H9 (cell line): Measurements from ENCODE around the gene MTURN. TPM values are rescaled to one million over a fixed set of nuclear protein-coding genes. Genes with fewer than 3 reads are reported as not detected.
A peak's percentile ranks its signal among the peaks of the same experiment; 100 is the strongest.

Experiments
- DNase-seq: peaks from one replicate; pipeline ENCODE4 v3.0.0-alpha.2; 2017
- H2AFZ ChIP-seq: one replicate; pipeline ENCODE4 v1.6.1; 2013; ENCODE audit warnings: mild to moderate bottlenecking, low read length, control low read depth, moderate library complexity
- H2AK5ac ChIP-seq: 2 replicates; pipeline ENCODE4 v1.6.1; 2013; ENCODE audit warnings: low read length, control low read depth, mixed read lengths; ENCODE audit not compliant: insufficient read length
- H2BK120ac ChIP-seq: one replicate; pipeline ENCODE4 v1.6.1; 2013; ENCODE audit warnings: low read depth, mild to moderate bottlenecking, low read length, control low read depth, inconsistent platforms; ENCODE audit not compliant: poor library complexity, severe bottlenecking
- H2BK12ac ChIP-seq: 2 replicates; pipeline ENCODE4 v1.6.1; 2013; ENCODE audit warnings: low read length, control low read depth, mixed read lengths, low read depth; ENCODE audit not compliant: insufficient read length
- H2BK15ac ChIP-seq: 2 replicates; pipeline ENCODE4 v1.6.1; 2013; ENCODE audit warnings: low read depth, low read length, control low read depth
- H2BK20ac ChIP-seq: one replicate; pipeline ENCODE4 v1.6.1; 2013; ENCODE audit warnings: low read depth, mild to moderate bottlenecking, low read length, control low read depth, inconsistent platforms; ENCODE audit not compliant: poor library complexity, severe bottlenecking
- H2BK5ac ChIP-seq: 2 replicates; pipeline ENCODE4 v1.6.1; 2013; ENCODE audit warnings: low read length, control low read depth, mixed read lengths; ENCODE audit not compliant: insufficient read length
- H3K14ac ChIP-seq: 2 replicates; pipeline ENCODE4 v1.6.1; 2013; ENCODE audit warnings: low read length, control low read depth; ENCODE audit not compliant: insufficient read depth
- H3K18ac ChIP-seq: 2 replicates; pipeline ENCODE4 v1.6.1; 2013; ENCODE audit warnings: low read depth, mild to moderate bottlenecking, mixed read lengths, low read length, control low read depth; ENCODE audit not compliant: insufficient read length
- H3K23ac ChIP-seq: 2 replicates; pipeline ENCODE4 v1.6.1; 2013; ENCODE audit warnings: low read length, control low read depth, mixed read lengths, low read depth; ENCODE audit not compliant: insufficient read length
- H3K23me2 ChIP-seq: 2 replicates; pipeline ENCODE4 v1.6.1; 2013; ENCODE audit warnings: low read depth, mild to moderate bottlenecking, mixed read lengths, low read length, control low read depth; ENCODE audit not compliant: insufficient read length, poor library complexity, severe bottlenecking
- H3K27ac ChIP-seq: 2 replicates; pipeline ENCODE4 v1.5.1; 2013; ENCODE audit warnings: low read length, control low read depth, mixed read lengths, low read depth; ENCODE audit not compliant: insufficient read length
- H3K27me3 ChIP-seq: 2 replicates; pipeline ENCODE4 v1.6.1; 2013; ENCODE audit warnings: low read length, control low read depth, inconsistent platforms; ENCODE audit not compliant: insufficient read depth
- H3K4ac ChIP-seq: 2 replicates; pipeline ENCODE4 v1.6.1; 2013; ENCODE audit warnings: low read depth, mild to moderate bottlenecking, control low read depth, inconsistent platforms, low read length, moderate library complexity
- H3K4me1 ChIP-seq: 2 replicates; pipeline ENCODE4 v1.6.1; 2013; ENCODE audit warnings: low read length, control low read depth, inconsistent platforms; ENCODE audit not compliant: insufficient read depth
- H3K4me2 ChIP-seq: 2 replicates; pipeline ENCODE4 v1.6.1; 2013; ENCODE audit warnings: low read length, control low read depth, mixed read lengths; ENCODE audit not compliant: insufficient read length, insufficient read depth
- H3K56ac ChIP-seq: 2 replicates; pipeline ENCODE4 v1.6.1; 2013; ENCODE audit warnings: low read depth, mild to moderate bottlenecking, mixed read lengths, low read length, control low read depth; ENCODE audit not compliant: insufficient read length
- H3K79me1 ChIP-seq: 2 replicates; pipeline ENCODE4 v1.6.1; 2013; ENCODE audit warnings: low read depth, mild to moderate bottlenecking, moderate library complexity, low read length, control low read depth, inconsistent platforms; ENCODE audit not compliant: insufficient read depth, poor library complexity, severe bottlenecking
- H3K79me2 ChIP-seq: 2 replicates; pipeline ENCODE4 v1.6.1; 2013; ENCODE audit warnings: low read length, control low read depth, inconsistent platforms; ENCODE audit not compliant: insufficient read depth
- H3K9ac ChIP-seq: 2 replicates; pipeline ENCODE4 v1.6.1; 2013; ENCODE audit warnings: low read length, control low read depth, mixed read lengths; ENCODE audit not compliant: insufficient read length; ENCODE audit errors: extremely low read depth
- H3K9me3 ChIP-seq: one replicate; pipeline ENCODE4 v1.6.1; 2013; ENCODE audit warnings: low read depth, low read length, inconsistent platforms; ENCODE audit not compliant: control insufficient read depth
- H3T11ph ChIP-seq: one replicate; pipeline ENCODE4 v1.6.1; 2013; ENCODE audit warnings: mild to moderate bottlenecking, low read length, control low read depth, inconsistent platforms
- H4K20me1 ChIP-seq: one replicate; pipeline ENCODE4 v1.6.1; 2013; ENCODE audit not compliant: control insufficient read depth, insufficient read length, insufficient read depth
- H4K5ac ChIP-seq: 2 replicates; pipeline ENCODE4 v1.6.1; 2013; ENCODE audit warnings: low read depth, mild to moderate bottlenecking, mixed read lengths, low read length, control low read depth; ENCODE audit not compliant: insufficient read length
- H4K8ac ChIP-seq: replicated peaks from 2 replicates; pipeline ENCODE4 v1.6.1; 2013; ENCODE audit warnings: low read length, control low read depth, mixed read lengths, low read depth; ENCODE audit not compliant: insufficient read length
- H4K91ac ChIP-seq: 2 replicates; pipeline ENCODE4 v1.6.1; 2013; ENCODE audit warnings: low read depth, mild to moderate bottlenecking, moderate library complexity, mixed read lengths, low read length, control low read depth; ENCODE audit not compliant: insufficient read length
- H3K27ac Mint-ChIP-seq, 3 experiments: 2 replicates in 2 of 3; 3 replicates in 1 of 3; pipeline ENCODE4 v1.8.0; 2020 to 2021; ENCODE audit warnings: mixed read lengths in 3 of 3, mild to moderate bottlenecking in 1 of 3, moderate library complexity in 1 of 3
- H3K27me3 Mint-ChIP-seq: 2 replicates; pipeline ENCODE4 v1.8.0; 2021; ENCODE audit warnings: low read depth, mild to moderate bottlenecking, moderate library complexity, mixed read lengths
- H3K36me3 Mint-ChIP-seq, 3 experiments: 2 replicates in 2 of 3; 3 replicates in 1 of 3; pipeline ENCODE4 v1.8.0; 2020 to 2021; ENCODE audit warnings: low read depth in 3 of 3, mixed read lengths in 3 of 3; ENCODE audit not compliant: insufficient read depth in 1 of 3
- H3K4me1 Mint-ChIP-seq, 2 experiments: 2 replicates each; pipeline ENCODE4 v1.8.0; 2020; ENCODE audit warnings: mixed read lengths in 2 of 2
- H3K4me3 Mint-ChIP-seq, 2 experiments: 2 replicates in 1 of 2; 3 replicates in 1 of 2; pipeline ENCODE4 v1.8.0; 2020 to 2021; ENCODE audit warnings: mild to moderate bottlenecking in 2 of 2, mixed read lengths in 2 of 2, moderate library complexity in 1 of 2
- H3K9me3 Mint-ChIP-seq, 2 experiments: 2 replicates in 1 of 2; 3 replicates in 1 of 2; pipeline ENCODE4 v1.8.0; 2020; ENCODE audit warnings: mild to moderate bottlenecking in 2 of 2, mixed read lengths in 2 of 2, moderate library complexity in 1 of 2
- CTCF ChIP-seq: fragments of 200-600 bp; sonication (generic); conservative IDR thresholded peaks from 3 replicates; pipeline ENCODE4 v1.8.0; 2021; ENCODE audit warnings: antibody characterized with exemption, mild to moderate bottlenecking
- WGBS: extraction: QIAGEN DNeasy Blood & Tissue Kit; methylation state at CpG from one replicate; pipeline ENCODE4 v1.1.7; 2013; ENCODE audit warnings: missing lambda C conversion rate, low lambda C conversion rate, mixed read lengths; ENCODE audit not compliant: insufficient read length; ENCODE audit errors: extremely low coverage; 5-methylcytosine and 5-hydroxymethylcytosine counted together
- total RNA-seq: library from RNA; stranded (reverse); gene quantifications from 2 replicates; pipeline ENCODE4 v1.2.1, GENCODE V29; 2021

MTURN gene
- total RNA-seq, 1 experiment from 2014 or later, result 3.4 TPM

- Histone ChIP-seq H4K20me1 (no peaks in the 10 kb centered on the region), H2BK15ac (no peak overlapping the region), H3K23me2 (peaks cover 10% of the 10 kb centered on the region), H3K79me1 (no peaks in the 10 kb centered on the region), H3T11ph (no peak overlapping the region), H4K91ac (no peak overlapping the region), H4K5ac (no peak overlapping the region), H3K27me3 (peaks cover 3% of the 10 kb centered on the region; the same call in 1 of the 2 replicates), H3K9me3 (no peaks in the 10 kb centered on the region), H2BK120ac (no peak overlapping the region), H3K79me2 (no peaks in the 10 kb centered on the region), H2AFZ (peak overlapping the region; percentile 85), H3K4me2 (peak overlapping the region; percentile 69), H3K23ac (no peak overlapping the region), H3K9ac (peak overlapping the region; percentile 46), H3K4me1 (no peaks in the 10 kb centered on the region), H2BK20ac (no peak overlapping the region), H2BK12ac (no peak overlapping the region), H2AK5ac (no peak overlapping the region), H3K4ac (no peak overlapping the region), H4K8ac (no peak overlapping the region), H3K14ac (no peak overlapping the region), H3K18ac (no peak overlapping the region), H3K27ac (no peak overlapping the region), H2BK5ac (no peak overlapping the region), H3K56ac (no peak overlapping the region)
- Mint-ChIP-seq H3K27ac (peak overlapping the region in 2 of 3 experiments; percentile 78 to 95; a peak in 4 of 7 replicates), H3K9me3 (no peaks in the 10 kb centered on the region), H3K4me3 (peak overlapping the region; percentile 64 to 79), H3K36me3 (no peaks in the 10 kb centered on the region), H3K4me1 (peaks cover 8% of the 10 kb centered on the region in 2 experiments), H3K27me3 (peaks cover 39% of the 10 kb centered on the region)
- no CpG with 5 or more reads among the region's 13 CpGs for WGBS
- no peak for DNase-seq
- no peak for TF ChIP-seq CTCF
These were observed 813 bp upstream of the MTURN start for GRCh38 chr7:30133736-30134610.
